Endodermal cell (in vitro differentiated cells): ENCODE data around the gene AMY2A. TPM values are rescaled to one million over a fixed set of nuclear protein-coding genes. Genes with fewer than 3 reads are reported as not detected.
"Not testable (repeated sequence)": the region's sequence is repeated elsewhere in the genome, so short reads cannot be mapped to it uniquely, and the experiment has no call there.

ENCODE experiments used
- DNase-seq: peaks from one replicate; pipeline ENCODE4 v3.0.0-alpha.2; 2017
- H3K27ac ChIP-seq: 2 replicates; pipeline ENCODE4 v1.5.1; 2013; ENCODE audit warnings: mild to moderate bottlenecking, low read depth, low read length, moderate library complexity
- H3K27me3 ChIP-seq: 2 replicates; pipeline ENCODE4 v1.6.1; 2013; ENCODE audit warnings: mild to moderate bottlenecking, low read length, moderate library complexity; ENCODE audit not compliant: insufficient read depth, control insufficient read depth, poor library complexity, severe bottlenecking
- H3K36me3 ChIP-seq: 2 replicates; pipeline ENCODE4 v1.7.0; 2013; ENCODE audit warnings: mild to moderate bottlenecking, low read length, moderate library complexity; ENCODE audit not compliant: control insufficient read depth, insufficient read depth
- H3K4me1 ChIP-seq: one replicate; pipeline ENCODE4 v1.7.0; 2013; ENCODE audit warnings: low read length; ENCODE audit not compliant: control insufficient read depth, insufficient read depth
- H3K4me3 ChIP-seq: 2 replicates; pipeline ENCODE4 v1.5.1; 2013; ENCODE audit warnings: mild to moderate bottlenecking, low read length, moderate library complexity
- H3K9ac ChIP-seq: 2 replicates; pipeline ENCODE4 v1.6.1; 2013; ENCODE audit warnings: mild to moderate bottlenecking, low read length, moderate library complexity; ENCODE audit not compliant: poor library complexity, severe bottlenecking; ENCODE audit errors: extremely low read depth
- H3K9me3 ChIP-seq: 2 replicates; pipeline ENCODE4 v1.6.1; 2013; ENCODE audit warnings: mild to moderate bottlenecking, low read length, moderate library complexity; ENCODE audit not compliant: control insufficient read depth
- H3K27ac Mint-ChIP-seq: 2 replicates; pipeline ENCODE4 v1.8.0; 2020; ENCODE audit warnings: mixed read lengths
- H3K27me3 Mint-ChIP-seq: 2 replicates; pipeline ENCODE4 v1.8.0; 2021; ENCODE audit warnings: mild to moderate bottlenecking, mixed read lengths; ENCODE audit not compliant: insufficient read depth
- H3K36me3 Mint-ChIP-seq: 2 replicates; pipeline ENCODE4 v1.8.0; 2020; ENCODE audit warnings: low read depth, mixed read lengths
- H3K4me1 Mint-ChIP-seq: 2 replicates; pipeline ENCODE4 v1.8.0; 2020; ENCODE audit warnings: mixed read lengths
- H3K4me3 Mint-ChIP-seq: 2 replicates; pipeline ENCODE4 v1.8.0; 2020; ENCODE audit warnings: mild to moderate bottlenecking, moderate library complexity, mixed read lengths
- H3K9me3 Mint-ChIP-seq: 2 replicates; pipeline ENCODE4 v1.8.0; 2020; ENCODE audit warnings: mild to moderate bottlenecking, mixed read lengths
- CTCF ChIP-seq: fragments of 200-600 bp; sonication (generic); conservative IDR thresholded peaks from 2 replicates; pipeline ENCODE4 v1.5.0; 2021; ENCODE audit warnings: antibody characterized with exemption, mild to moderate bottlenecking
- WGBS, 2 experiments: methylation state at CpG; one replicate each; pipeline versions ENCODE4 v1.1.5 to v1.1.7; 2013; ENCODE audit warnings: missing lambda C conversion rate in 2 of 2, mixed read lengths in 1 of 2; ENCODE audit not compliant: insufficient coverage in 1 of 2, insufficient read length in 1 of 2; 5-methylcytosine and 5-hydroxymethylcytosine counted together
- total RNA-seq, 2 donors: library from RNA; stranded (reverse); fragmentation: NEBNext Ultra II Directional in 1 of 2; extraction: Animal tissue kit (Norgen Biotek cat#: 25700) in 1 of 2; gene quantifications; 2 replicates in 1 of 2; 3 replicates in 1 of 2; pipeline ENCODE4 v1.2.1, GENCODE V29; 2021

AMY2A gene
- total RNA-seq, 2 donors from 2014 or later, result not detected

- Histone ChIP-seq H3K27me3 (no peaks in the 10 kb centered on the region), H3K36me3 (no peaks in the 10 kb centered on the region), H3K4me1 (no peaks in the 10 kb centered on the region), H3K9ac (no peak overlapping the region), H3K4me3 (no peak overlapping the region), H3K27ac (no peak overlapping the region), H3K9me3 (no peaks in the 10 kb centered on the region)
- no peak overlapping the region for H3K4me3 Mint-ChIP-seq
- no peak for TF ChIP-seq CTCF
- no peaks in the 10 kb centered on the region for H3K4me1 Mint-ChIP-seq
- H3K36me3 Mint-ChIP-seq, result no peaks in the 10 kb centered on the region
- no peaks in the 10 kb centered on the region for H3K27me3 Mint-ChIP-seq
- peaks cover 50% of the 10 kb centered on the region for H3K9me3 Mint-ChIP-seq
- no peak for DNase-seq
- H3K27ac Mint-ChIP-seq, result no peak overlapping the region
- WGBS, 2 experiments, result 84 to 89% methylated on average over 1 to 2 of the region's 2 CpGs
Measured at GRCh38 chr1:103616362-103616761, 865 bp upstream of the AMY2A start.

- H3K9ac ChIP-seq, H3K27me3 Mint-ChIP-seq, H3K4me3 Mint-ChIP-seq, DNase-seq, H3K4me1 ChIP-seq, H3K27ac Mint-ChIP-seq, H3K27ac ChIP-seq, H3K36me3 ChIP-seq, H3K9me3 ChIP-seq, H3K27me3 ChIP-seq, H3K4me1 Mint-ChIP-seq, H3K9me3 Mint-ChIP-seq, H3K36me3 Mint-ChIP-seq, H3K4me3 ChIP-seq: not testable (repeated sequence)
- 80 to 93% methylated on average over 1 to 3 of the region's 4 CpGs for WGBS, 2 experiments
Measured at GRCh38 chr1:103627436-103627835, 10.2 kb downstream of the AMY2A start.

DNA sequence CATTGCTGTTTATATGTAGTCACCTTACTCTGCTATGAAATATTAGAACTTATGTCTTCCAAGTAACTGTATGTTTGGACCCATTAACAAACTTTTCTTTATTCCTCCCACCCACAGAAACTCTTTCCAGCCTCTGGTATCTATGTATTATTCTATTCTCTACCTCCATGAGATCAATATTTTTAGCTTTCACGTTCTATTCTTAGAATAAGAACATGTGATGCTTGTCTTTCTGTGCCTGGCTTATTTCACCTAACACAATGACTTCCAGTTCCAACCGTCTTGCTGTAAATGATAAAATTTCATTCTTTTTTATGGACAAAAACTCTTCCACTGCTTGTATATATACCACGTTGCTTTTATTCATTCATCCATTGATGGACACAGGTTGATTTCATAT is 24.0 kb downstream of the AMY2A start:
- no CpG with 5 or more reads among the region's 3 CpGs for whole genome bisulfite sequencing, 2 experiments
- not testable (repeated sequence) for H3K4me3 ChIP-seq, H3K9ac ChIP-seq, H3K4me1 ChIP-seq, H3K27me3 ChIP-seq, H3K36me3 Mint-ChIP-seq, H3K27ac ChIP-seq, H3K27ac Mint-ChIP-seq, H3K9me3 ChIP-seq, H3K27me3 Mint-ChIP-seq, H3K4me3 Mint-ChIP-seq, DNase-seq, H3K36me3 ChIP-seq, H3K4me1 Mint-ChIP-seq, H3K9me3 Mint-ChIP-seq

- no CpG with 5 or more reads among the region's 3 CpGs for WGBS, 2 experiments
Measured at GRCh38 chr1:103643908-103644307, 26.7 kb downstream of the AMY2A start.

GRCh38 chr1:103650305-103650704 is 33.1 kb downstream of the AMY2A start:
- H3K4me1 Mint-ChIP-seq, H3K9ac ChIP-seq, DNase-seq, H3K9me3 ChIP-seq, H3K36me3 ChIP-seq, H3K27me3 ChIP-seq, H3K4me3 Mint-ChIP-seq, H3K27ac Mint-ChIP-seq, H3K4me3 ChIP-seq, H3K27ac ChIP-seq, H3K36me3 Mint-ChIP-seq, H3K27me3 Mint-ChIP-seq, H3K9me3 Mint-ChIP-seq, H3K4me1 ChIP-seq: not testable (repeated sequence)
- no CpG with 5 or more reads among the region's 3 CpGs for WGBS, 2 experiments

More at GRCh38 chr1:103643908-103644307, 26.7 kb downstream of the AMY2A start:
- H3K36me3 ChIP-seq, H3K36me3 Mint-ChIP-seq, H3K27ac ChIP-seq, H3K27me3 Mint-ChIP-seq, H3K4me3 ChIP-seq, H3K27me3 ChIP-seq, H3K9me3 Mint-ChIP-seq, H3K9ac ChIP-seq, H3K4me1 Mint-ChIP-seq, H3K27ac Mint-ChIP-seq, H3K9me3 ChIP-seq, H3K4me3 Mint-ChIP-seq, H3K4me1 ChIP-seq, DNase-seq: not testable (repeated sequence)

DNA sequence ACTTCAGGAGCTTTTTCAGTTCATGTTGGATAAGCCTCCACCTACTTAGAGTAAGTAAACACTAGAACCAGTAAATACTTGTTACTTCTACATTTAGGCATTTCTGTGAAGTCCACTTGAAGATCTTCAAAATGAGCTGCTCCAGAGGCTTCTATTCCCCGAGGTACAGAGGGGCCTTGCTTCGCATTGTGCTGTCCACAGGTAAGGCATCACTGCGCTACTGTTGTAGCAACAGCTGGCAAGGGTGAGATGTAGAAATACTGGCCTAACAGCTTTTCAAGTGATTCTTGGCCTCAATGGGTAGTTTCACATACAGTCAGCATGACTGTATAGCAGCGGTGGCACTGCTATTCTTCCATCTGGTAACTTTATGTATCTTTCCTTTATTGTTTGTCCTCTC is 33.7 kb downstream of the AMY2A start:
- H3K36me3 Mint-ChIP-seq, H3K27me3 Mint-ChIP-seq, H3K9me3 ChIP-seq, H3K27me3 ChIP-seq, H3K9me3 Mint-ChIP-seq, H3K27ac Mint-ChIP-seq, H3K27ac ChIP-seq, H3K4me3 Mint-ChIP-seq, H3K9ac ChIP-seq, H3K4me3 ChIP-seq, H3K4me1 ChIP-seq, DNase-seq, H3K36me3 ChIP-seq, H3K4me1 Mint-ChIP-seq: not testable (repeated sequence)
- WGBS, 2 experiments, result no CpG with 5 or more reads among the region's 4 CpGs

- H3K4me1 ChIP-seq, DNase-seq, H3K4me1 Mint-ChIP-seq, H3K9me3 Mint-ChIP-seq, H3K27me3 ChIP-seq, H3K36me3 Mint-ChIP-seq, H3K36me3 ChIP-seq, H3K27ac ChIP-seq, H3K9ac ChIP-seq, H3K27me3 Mint-ChIP-seq, H3K27ac Mint-ChIP-seq, H3K4me3 ChIP-seq, H3K9me3 ChIP-seq, H3K4me3 Mint-ChIP-seq: not testable (repeated sequence)
- WGBS, 2 experiments, result no CpG with 5 or more reads among the region's 6 CpGs
Measured at GRCh38 chr1:103654133-103654532, 36.9 kb downstream of the AMY2A start.
